Panc1 (cell line): ENCODE results near the gene MATCAP1. TPM values are rescaled to one million over a fixed set of nuclear protein-coding genes. Genes with fewer than 3 reads are reported as not detected.

Source experiments
- ATAC-seq: fragments of 200-7000 bp; cut with Tn5 transposase; 2 replicates; pipeline ENCODE4 v1.9.1; 2020; ENCODE audit warnings: mild to moderate bottlenecking, moderate library complexity
- BruUV-seq: library from RNA; stranded (reverse); fragments of 400-500 nt; replicated peaks from 2 replicates; lab custom pipeline; 2021; lab: Mats Ljungman, UMichigan
- CTCF ChIA-PET: fragments of 300-600 bp; sonication (Branson Sonifier 250); formaldehyde crosslinking; loops from one replicate; lab custom pipeline; 2022; ENCODE audit warnings: antibody characterized with exemption; lab: Charles Lee
- POLR2A ChIA-PET: fragments of 300-600 bp; sonication (Branson Sonifier 250); formaldehyde crosslinking; loops from one replicate; lab custom pipeline; 2022; ENCODE audit warnings: antibody characterized with exemption; lab: Charles Lee
- DNase-seq: peaks from one replicate; pipeline ENCODE4 v3.0.0-alpha.2; 2010; ENCODE audit warnings: low read depth, low spot score
- H3K27ac ChIP-seq: 2 replicates; pipeline ENCODE4 v1.5.1; 2011; ENCODE audit warnings: mild to moderate bottlenecking, low read length, inconsistent platforms
- H3K27me3 ChIP-seq: fragments of 200-500 bp; sonication (Bioruptor generic); 2 replicates; pipeline ENCODE4 v1.6.0; 2014; ENCODE audit warnings: low read length, inconsistent platforms; ENCODE audit not compliant: control insufficient read depth, insufficient read depth
- H3K36me3 ChIP-seq: fragments of 200-500 bp; sonication (Bioruptor generic); 2 replicates; pipeline ENCODE4 v1.5.1; 2014; ENCODE audit warnings: inconsistent platforms, mild to moderate bottlenecking, low read length, moderate library complexity; ENCODE audit not compliant: control insufficient read depth, insufficient read depth
- H3K4me1 ChIP-seq: 2 replicates; pipeline ENCODE4 v1.5.1; 2011; ENCODE audit warnings: inconsistent platforms, mild to moderate bottlenecking, low read length, moderate library complexity; ENCODE audit not compliant: control insufficient read depth, insufficient read depth
- H3K4me3 ChIP-seq, 2 experiments: 2 replicates each; pipeline ENCODE4 v1.5.1; 2011 to 2012; ENCODE audit warnings: low read depth in 2 of 2, low read length in 2 of 2, mild to moderate bottlenecking in 2 of 2, inconsistent platforms in 1 of 2, moderate library complexity in 1 of 2
- H3K9me3 ChIP-seq: fragments of 200-500 bp; sonication (Bioruptor generic); 2 replicates; pipeline ENCODE4 v1.5.1; 2014; ENCODE audit warnings: low read depth, mild to moderate bottlenecking, inconsistent platforms, low read length, moderate library complexity; ENCODE audit not compliant: control insufficient read depth, insufficient read depth
- POLR2AphosphoS5 ChIP-seq: IDR thresholded peaks from 2 replicates; pipeline ENCODE4 v1.6.1; 2012; ENCODE audit warnings: mild to moderate bottlenecking, low read depth, low read length, moderate library complexity
- SIN3A ChIP-seq: IDR thresholded peaks from 2 replicates; pipeline ENCODE4 v1.6.1; 2012; ENCODE audit warnings: low read depth, mild to moderate bottlenecking, low read length, moderate library complexity, borderline replicate concordance; ENCODE audit not compliant: insufficient read depth
- TCF7L2 ChIP-seq: IDR thresholded peaks from 2 replicates; pipeline ENCODE4 v1.6.1; 2011; ENCODE audit warnings: mild to moderate bottlenecking, low read depth, low read length, inconsistent platforms
- in situ Hi-C: cut with HindIII; loops from 2 replicates; pipeline ENCODE4 v1.10.0; 2016; ENCODE audit warnings: low sequenced_read_pairs, low pct_unique_long_range_greater_than_20kb
- intact Hi-C: fragments of 100-400 bp; cut with micrococcal nuclease; formaldehyde crosslinking; loops from one replicate; pipeline ENCODE4 v1.10.0; 2022; ENCODE audit not compliant: unreplicated experiment
- total RNA-seq: library from RNA; stranded (reverse); gene quantifications from one replicate; pipeline ENCODE4 v1.2.1, GENCODE V29; 2021; ENCODE audit not compliant: unreplicated experiment
- TF ChIP-seq, protein P1 (sequence below): fragments of 450-650 bp; IDR thresholded peaks from 2 replicates; pipeline ENCODE4 v1.5.1; 2017; ENCODE audit warnings: mild to moderate bottlenecking
- TF ChIP-seq, protein P2 (sequence below), 2 experiments: IDR thresholded peaks; 2 replicates each; pipeline ENCODE4 v1.6.1; 2011 to 2012; ENCODE audit warnings: low read depth in 2 of 2, control low read depth in 1 of 2, low read length in 1 of 2, mild to moderate bottlenecking in 1 of 2, moderate library complexity in 1 of 2; ENCODE audit not compliant: insufficient read depth in 1 of 2

The MATCAP1 gene
- total RNA-seq, 1 experiment from 2014 or later, result 13.9 TPM

DNA sequence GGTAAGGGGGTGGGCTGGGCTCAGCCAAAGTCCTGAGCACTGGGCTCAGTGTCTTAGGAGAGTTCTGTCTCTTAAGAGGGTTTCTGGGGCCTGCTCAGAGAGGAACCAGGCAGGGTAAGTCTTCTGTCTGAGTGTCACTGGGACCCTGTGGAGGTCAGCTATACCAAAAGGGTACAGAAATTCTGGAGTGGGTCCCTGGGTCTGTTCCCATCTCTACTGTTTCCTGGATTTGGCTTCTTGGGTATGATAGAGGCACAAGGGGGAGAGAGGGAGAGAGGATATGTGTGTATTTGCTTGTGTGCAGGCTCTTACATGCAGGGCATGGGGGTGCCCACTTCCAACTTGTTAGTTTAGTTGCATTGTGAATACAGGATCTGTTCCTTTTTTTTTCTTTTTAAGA lies 9.8 kb upstream of the MATCAP1 start:
- no TSS peak for BruUV-seq
- TF ChIP-seq, protein P1, sequence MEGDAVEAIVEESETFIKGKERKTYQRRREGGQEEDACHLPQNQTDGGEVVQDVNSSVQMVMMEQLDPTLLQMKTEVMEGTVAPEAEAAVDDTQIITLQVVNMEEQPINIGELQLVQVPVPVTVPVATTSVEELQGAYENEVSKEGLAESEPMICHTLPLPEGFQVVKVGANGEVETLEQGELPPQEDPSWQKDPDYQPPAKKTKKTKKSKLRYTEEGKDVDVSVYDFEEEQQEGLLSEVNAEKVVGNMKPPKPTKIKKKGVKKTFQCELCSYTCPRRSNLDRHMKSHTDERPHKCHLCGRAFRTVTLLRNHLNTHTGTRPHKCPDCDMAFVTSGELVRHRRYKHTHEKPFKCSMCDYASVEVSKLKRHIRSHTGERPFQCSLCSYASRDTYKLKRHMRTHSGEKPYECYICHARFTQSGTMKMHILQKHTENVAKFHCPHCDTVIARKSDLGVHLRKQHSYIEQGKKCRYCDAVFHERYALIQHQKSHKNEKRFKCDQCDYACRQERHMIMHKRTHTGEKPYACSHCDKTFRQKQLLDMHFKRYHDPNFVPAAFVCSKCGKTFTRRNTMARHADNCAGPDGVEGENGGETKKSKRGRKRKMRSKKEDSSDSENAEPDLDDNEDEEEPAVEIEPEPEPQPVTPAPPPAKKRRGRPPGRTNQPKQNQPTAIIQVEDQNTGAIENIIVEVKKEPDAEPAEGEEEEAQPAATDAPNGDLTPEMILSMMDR, result no peak
- TF ChIP-seq POLR2AphosphoS5 (no peak), SIN3A (no peak)
- DNase-seq, result no peak
- Histone ChIP-seq H3K9me3 (no peaks in the 10 kb centered on the region), H3K27me3 (no peaks in the 10 kb centered on the region), H3K27ac (peak overlapping the region; percentile 92; the same call in 1 of the 2 replicates), H3K36me3 (peaks cover 17% of the 10 kb centered on the region), H3K4me3 (peak overlapping the region; percentile 96 to 98), H3K4me1 (peaks cover 23% of the 10 kb centered on the region)
- no peak for ATAC-seq
- ChIA-PET POLR2A (no interaction called here), CTCF (no interaction called here)
- intact Hi-C loops (no loop called here), in situ Hi-C loops (no loop called here)

DNA sequence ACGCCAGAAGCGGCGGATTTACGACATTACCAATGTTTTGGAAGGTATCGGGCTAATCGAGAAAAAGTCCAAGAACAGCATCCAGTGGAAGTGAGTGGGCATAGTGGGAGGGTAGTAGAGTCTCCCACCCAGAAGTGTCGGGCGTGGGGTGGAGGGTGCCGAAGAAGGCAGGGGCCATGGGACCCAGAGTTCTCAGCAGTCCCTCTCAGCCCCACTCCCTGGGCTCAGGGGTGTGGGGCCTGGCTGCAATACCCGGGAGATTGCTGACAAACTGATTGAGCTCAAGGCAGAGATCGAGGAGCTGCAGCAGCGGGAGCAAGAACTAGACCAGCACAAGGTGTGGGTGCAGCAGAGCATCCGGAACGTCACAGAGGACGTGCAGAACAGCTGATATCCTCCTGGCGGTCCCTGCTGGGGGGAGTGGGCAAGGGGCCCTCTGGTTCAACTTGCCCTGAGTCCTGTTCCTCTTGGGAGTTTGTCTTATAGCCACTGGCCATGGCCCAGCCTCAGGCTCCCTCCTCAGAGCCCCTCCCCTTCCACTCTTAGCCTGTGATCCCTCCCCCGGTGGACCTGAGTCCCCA lies 9.1 kb upstream of the MATCAP1 start:
- DNase-seq, result no peak
- H3K9me3 ChIP-seq, result no peaks in the 10 kb centered on the region
- in situ Hi-C loops, result no loop called here
- peak overlapping the region; percentile 92 for H3K27ac ChIP-seq
- POLR2A ChIA-PET, result interaction anchor here (0.6 kb wide), 1 partner anchor 235 kb away, joined by 4 read pairs; no protein-coding TSS in a partner anchor
- TF ChIP-seq, protein P1, result no peak
- no peak for TF ChIP-seq POLR2AphosphoS5
- TF ChIP-seq, protein P2, sequence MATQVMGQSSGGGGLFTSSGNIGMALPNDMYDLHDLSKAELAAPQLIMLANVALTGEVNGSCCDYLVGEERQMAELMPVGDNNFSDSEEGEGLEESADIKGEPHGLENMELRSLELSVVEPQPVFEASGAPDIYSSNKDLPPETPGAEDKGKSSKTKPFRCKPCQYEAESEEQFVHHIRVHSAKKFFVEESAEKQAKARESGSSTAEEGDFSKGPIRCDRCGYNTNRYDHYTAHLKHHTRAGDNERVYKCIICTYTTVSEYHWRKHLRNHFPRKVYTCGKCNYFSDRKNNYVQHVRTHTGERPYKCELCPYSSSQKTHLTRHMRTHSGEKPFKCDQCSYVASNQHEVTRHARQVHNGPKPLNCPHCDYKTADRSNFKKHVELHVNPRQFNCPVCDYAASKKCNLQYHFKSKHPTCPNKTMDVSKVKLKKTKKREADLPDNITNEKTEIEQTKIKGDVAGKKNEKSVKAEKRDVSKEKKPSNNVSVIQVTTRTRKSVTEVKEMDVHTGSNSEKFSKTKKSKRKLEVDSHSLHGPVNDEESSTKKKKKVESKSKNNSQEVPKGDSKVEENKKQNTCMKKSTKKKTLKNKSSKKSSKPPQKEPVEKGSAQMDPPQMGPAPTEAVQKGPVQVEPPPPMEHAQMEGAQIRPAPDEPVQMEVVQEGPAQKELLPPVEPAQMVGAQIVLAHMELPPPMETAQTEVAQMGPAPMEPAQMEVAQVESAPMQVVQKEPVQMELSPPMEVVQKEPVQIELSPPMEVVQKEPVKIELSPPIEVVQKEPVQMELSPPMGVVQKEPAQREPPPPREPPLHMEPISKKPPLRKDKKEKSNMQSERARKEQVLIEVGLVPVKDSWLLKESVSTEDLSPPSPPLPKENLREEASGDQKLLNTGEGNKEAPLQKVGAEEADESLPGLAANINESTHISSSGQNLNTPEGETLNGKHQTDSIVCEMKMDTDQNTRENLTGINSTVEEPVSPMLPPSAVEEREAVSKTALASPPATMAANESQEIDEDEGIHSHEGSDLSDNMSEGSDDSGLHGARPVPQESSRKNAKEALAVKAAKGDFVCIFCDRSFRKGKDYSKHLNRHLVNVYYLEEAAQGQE (IDR thresholded peaks at IDR 0.05; ENCODE audit: insufficient read depth in 1 of 2, low read depth in 2 of 2, low read length in 1 of 2), result no peak
- TF ChIP-seq SIN3A, result no peak
- no peak for TF ChIP-seq TCF7L2
- BruUV-seq, result TSS peak; percentile 76
- H3K4me3 ChIP-seq, result peak overlapping the region; percentile 96 to 98
- no peak for ATAC-seq
- H3K27me3 ChIP-seq, result no peaks in the 10 kb centered on the region
- CTCF ChIA-PET, result interaction anchor here (0.6 kb wide), 1 partner anchor 175 kb away, joined by 3 read pairs; no protein-coding TSS in a partner anchor
- H3K4me1 ChIP-seq, result peaks cover 20% of the 10 kb centered on the region
- peaks cover 17% of the 10 kb centered on the region for H3K36me3 ChIP-seq
- intact Hi-C loops, result no loop called here
